ENCODE data around the gene ZNF74.

- TF ChIP-seq CTCF (IDR thresholded peaks at IDR 0.05) (no peak), POLR2AphosphoS5 (IDR thresholded peaks at IDR 0.05) (no peak), POLR2A (IDR thresholded peaks at IDR 0.05) (no peak)
Measured at GRCh38 chr22:20405931-20406685, 12.2 kb downstream of the ZNF74 start.

Measured in suprapubic skin (tissue), 4 donors.